ENCODE results near the gene MAP2K1.

- TF ChIP-seq CTCF (conservative IDR thresholded peaks at IDR 0.05) (no peak), ZFX (IDR thresholded peaks at IDR 0.05) (no peak)
These were observed 21.7 kb upstream of the MAP2K1 start for GRCh38 chr15:66364944-66365528.
